H1 (cell line): Measurements from ENCODE around the gene TRAPPC11. TPM values are rescaled to one million over a fixed set of nuclear protein-coding genes. Genes with fewer than 3 reads are reported as not detected.

Experiments
- CTCF ChIA-PET: fragments of 300-600 bp; sonication (Branson Sonifier 250); formaldehyde crosslinking; loops from one replicate; lab custom pipeline; 2021; ENCODE audit not compliant: partially characterized antibody; lab: Charles Lee
- POLR2A ChIA-PET: fragments of 300-600 bp; sonication (Branson Sonifier 250); formaldehyde crosslinking; loops from one replicate; lab custom pipeline; 2021; ENCODE audit warnings: inconsistent platforms; ENCODE audit not compliant: partially characterized antibody; lab: Charles Lee
- DNase-seq, 2 experiments: peaks; one replicate each; pipeline versions ENCODE4 v3.0.0 to v3.0.0-alpha.2; 2010 to 2022; ENCODE audit warnings: low spot score in 2 of 2, low read depth in 1 of 2, mixed read lengths in 1 of 2
- FAIRE-seq: peaks from 2 replicates; lab custom pipeline; 2011; peaks lifted over from hg19 to GRCh38; lab: Jason Lieb, UNC
- H2AFZ ChIP-seq: 2 replicates; pipeline ENCODE4 v1.8.1; 2012; ENCODE audit warnings: low read length, inconsistent platforms
- H2AK5ac ChIP-seq: 2 replicates; pipeline ENCODE4 v1.6.1; 2013; ENCODE audit warnings: low read depth, low read length
- H2BK120ac ChIP-seq: replicated peaks from 2 replicates; pipeline ENCODE3; 2013; ENCODE audit warnings: low read depth, low read length, inconsistent platforms
- H2BK12ac ChIP-seq: 2 replicates; pipeline ENCODE4 v1.6.1; 2013; ENCODE audit warnings: low read depth, low read length
- H2BK15ac ChIP-seq: 2 replicates; pipeline ENCODE4 v1.6.1; 2013; ENCODE audit warnings: low read length
- H2BK20ac ChIP-seq: 2 replicates; pipeline ENCODE4 v1.6.1; 2013; ENCODE audit warnings: low read length
- H2BK5ac ChIP-seq: 2 replicates; pipeline ENCODE4 v1.6.1; 2013; ENCODE audit warnings: low read depth, low read length
- H3K14ac ChIP-seq: 2 replicates; pipeline ENCODE4 v1.6.1; 2013; ENCODE audit warnings: inconsistent platforms; ENCODE audit not compliant: insufficient read length
- H3K18ac ChIP-seq: 2 replicates; pipeline ENCODE4 v1.6.1; 2013; ENCODE audit warnings: low read length; ENCODE audit errors: extremely low read depth
- H3K23ac ChIP-seq: 2 replicates; pipeline ENCODE4 v1.6.1; 2013; ENCODE audit warnings: inconsistent platforms; ENCODE audit not compliant: insufficient read length
- H3K23me2 ChIP-seq: 2 replicates; pipeline ENCODE4 v1.6.1; 2013; ENCODE audit warnings: low read depth, low read length
- H3K27ac ChIP-seq: 2 replicates; pipeline ENCODE4 v1.6.1; 2011; ENCODE audit warnings: low read depth, low read length, inconsistent platforms
- H3K27me3 ChIP-seq, 4 experiments: replicated peaks in 1 of 4; 1 replicate in 1 of 4; 2 replicates in 3 of 4; pipeline versions ENCODE4 v1.6.1 to v1.8.1; 2011 to 2013; ENCODE audit warnings: low read length in 3 of 4, mild to moderate bottlenecking in 3 of 4, inconsistent platforms in 2 of 4, mixed read lengths in 2 of 4, moderate library complexity in 1 of 4; ENCODE audit not compliant: control insufficient read depth in 3 of 4, insufficient read depth in 3 of 4; ENCODE audit errors: extremely low read depth in 1 of 4
- H3K36me3 ChIP-seq, 4 experiments: 2 replicates each; pipeline versions ENCODE4 v1.6.1 to v1.8.1; 2011 to 2013; ENCODE audit warnings: mild to moderate bottlenecking in 4 of 4, low read length in 3 of 4, moderate library complexity in 2 of 4, control low read depth in 1 of 4, inconsistent platforms in 1 of 4; ENCODE audit not compliant: insufficient read depth in 4 of 4, control insufficient read depth in 2 of 4
- H3K4ac ChIP-seq: replicated peaks from 2 replicates; pipeline ENCODE3; 2013; ENCODE audit warnings: low read length, low read depth, mixed read lengths, inconsistent platforms; ENCODE audit not compliant: insufficient read length
- H3K4me1 ChIP-seq, 4 experiments: replicated peaks in 1 of 4; 1 replicate in 1 of 4; 2 replicates in 3 of 4; pipeline versions ENCODE4 v1.6.1 to v1.8.1; 2011 to 2013; ENCODE audit warnings: low read length in 3 of 4, inconsistent platforms in 2 of 4, mixed read lengths in 1 of 4; ENCODE audit not compliant: insufficient read depth in 4 of 4, control insufficient read depth in 3 of 4
- H3K4me2 ChIP-seq, 2 experiments: 2 replicates each; pipeline versions ENCODE4 v1.6.1 to v1.8.1; 2011 to 2013; ENCODE audit warnings: low read depth in 2 of 2, low read length in 2 of 2, control low read depth in 1 of 2, inconsistent platforms in 1 of 2, mild to moderate bottlenecking in 1 of 2; ENCODE audit not compliant: insufficient read depth in 1 of 2
- H3K4me3 ChIP-seq, 4 experiments: fragments of 200-600, 300-600 bp in 1 of 4; sonication (generic), shearing (Covaris generic), sonication (Bioruptor Twin) in 1 of 4; 2 replicates each; pipeline versions ENCODE4 v1.5.1 to v1.8.1; 2011 to 2016; ENCODE audit warnings: low read length in 4 of 4, low read depth in 3 of 4, control low read depth in 2 of 4, inconsistent platforms in 2 of 4, mild to moderate bottlenecking in 2 of 4, mixed read lengths in 1 of 4, moderate library complexity in 1 of 4; ENCODE audit not compliant: insufficient read depth in 2 of 4; ENCODE audit errors: extremely low read depth in 1 of 4
- H3K56ac ChIP-seq: replicated peaks from 2 replicates; pipeline ENCODE3; 2013; ENCODE audit warnings: low read depth, mild to moderate bottlenecking, mixed read lengths, low read length, inconsistent platforms; ENCODE audit not compliant: insufficient read length
- H3K79me1 ChIP-seq: 2 replicates; pipeline ENCODE4 v1.6.1; 2013; ENCODE audit warnings: low read depth, low read length, control low read depth
- H3K79me2 ChIP-seq, 2 experiments: 2 replicates each; pipeline versions ENCODE4 v1.6.1 to v1.8.1; 2012 to 2013; ENCODE audit warnings: low read length in 2 of 2, mild to moderate bottlenecking in 2 of 2, inconsistent platforms in 1 of 2; ENCODE audit not compliant: insufficient read depth in 2 of 2, control insufficient read depth in 1 of 2
- H3K9ac ChIP-seq, 4 experiments: replicated peaks in 1 of 4; 1 replicate in 1 of 4; 2 replicates in 3 of 4; pipeline versions ENCODE4 v1.6.1 to v1.8.1; 2011 to 2013; ENCODE audit warnings: low read depth in 3 of 4, low read length in 3 of 4, control low read depth in 2 of 4, mild to moderate bottlenecking in 2 of 4, moderate library complexity in 2 of 4, inconsistent platforms in 1 of 4; ENCODE audit errors: extremely low read depth in 1 of 4
- H3K9me3 ChIP-seq, 2 experiments: 2 replicates each; pipeline versions ENCODE4 v1.6.1 to v1.8.1; 2012 to 2013; ENCODE audit warnings: mild to moderate bottlenecking in 2 of 2, moderate library complexity in 2 of 2, control low read depth in 1 of 2, inconsistent platforms in 1 of 2, low read depth in 1 of 2, low read length in 1 of 2, mixed read lengths in 1 of 2; ENCODE audit not compliant: insufficient read depth in 2 of 2
- H4K20me1 ChIP-seq, 2 experiments: replicated peaks in 1 of 2; 2 replicates each; pipeline versions ENCODE3 to v1.8.1; 2011 to 2013; ENCODE audit warnings: inconsistent platforms in 2 of 2, low read length in 2 of 2, mild to moderate bottlenecking in 1 of 2; ENCODE audit not compliant: insufficient read depth in 2 of 2, control insufficient read depth in 1 of 2
- H4K5ac ChIP-seq: 2 replicates; pipeline ENCODE4 v1.6.1; 2013; ENCODE audit warnings: low read length, low read depth, mixed read lengths, inconsistent platforms; ENCODE audit not compliant: insufficient read length
- H4K8ac ChIP-seq: 2 replicates; pipeline ENCODE4 v1.8.0; 2013; ENCODE audit warnings: mild to moderate bottlenecking, moderate library complexity, low read length, inconsistent platforms; ENCODE audit not compliant: insufficient read depth; ENCODE audit errors: extremely low read depth
- H4K91ac ChIP-seq: replicated peaks from 2 replicates; pipeline ENCODE3; 2013; ENCODE audit warnings: low read length, mixed read lengths, inconsistent platforms; ENCODE audit not compliant: insufficient read length
- ATF2 ChIP-seq: IDR thresholded peaks from 2 replicates; pipeline ENCODE4 v1.6.1; 2012; ENCODE audit warnings: low read length, inconsistent platforms
- BCL11A ChIP-seq, 2 experiments: IDR thresholded peaks; one replicate each; pipeline ENCODE4 v1.6.1; 2011; ENCODE audit warnings: low read depth in 2 of 2, low read length in 2 of 2, mild to moderate bottlenecking in 2 of 2
- CEBPB ChIP-seq: IDR thresholded peaks from 2 replicates; pipeline ENCODE4 v1.6.1; 2012; ENCODE audit warnings: low read depth, low read length
- EZH2 ChIP-seq: fragments of 200-600 bp; sonication (generic); IDR thresholded peaks from 2 replicates; pipeline ENCODE4 v1.7.1; 2012; ENCODE audit warnings: low read depth, mild to moderate bottlenecking, moderate library complexity, low read length, inconsistent platforms; ENCODE audit not compliant: severe bottlenecking
- KDM1A ChIP-seq: fragments of 200-600, 300-600 bp; sonication (generic); IDR thresholded peaks from 2 replicates; pipeline ENCODE4 v1.7.1; 2016; ENCODE audit warnings: mild to moderate bottlenecking, low read length, borderline replicate concordance
- SRF ChIP-seq: IDR thresholded peaks from 2 replicates; pipeline ENCODE4 v1.6.1; 2011; ENCODE audit warnings: mild to moderate bottlenecking, low read depth, low read length, moderate library complexity
- TAF7 ChIP-seq: optimal IDR thresholded peaks from 2 replicates; pipeline ENCODE3; 2011; ENCODE audit warnings: low read depth, mild to moderate bottlenecking, inconsistent platforms, low read length, moderate library complexity, borderline replicate concordance
- YY1 ChIP-seq: IDR thresholded peaks from 2 replicates; pipeline ENCODE4 v1.6.1; 2011; ENCODE audit warnings: low read depth, mild to moderate bottlenecking, low read length
- WGBS, 2 experiments: shearing (Covaris generic) in 1 of 2; methylation state at CpG; one replicate each; pipeline versions ENCODE4 v1.1.6 to v1.1.7; 2013 to 2015; ENCODE audit warnings: low lambda C conversion rate in 2 of 2, mixed read lengths in 2 of 2, inconsistent platforms in 1 of 2, low coverage in 1 of 2, missing lambda C conversion rate in 1 of 2; ENCODE audit not compliant: insufficient replicate concordance in 2 of 2, insufficient coverage in 1 of 2, insufficient read length in 1 of 2; ENCODE audit errors: extremely low coverage in 1 of 2, missing lambda C conversion rate in 1 of 2; 5-methylcytosine and 5-hydroxymethylcytosine counted together
- polyA plus RNA-seq, 7 experiments: library from polyadenylated mRNA; depleted of rRNA in 3 of 7; stranded (reverse) in 5 of 7; unstranded in 2 of 7; fragments of >200 nt in 5 of 7; fragments of 200-250 nt in 2 of 7; gene quantifications; 1 replicate in 5 of 7; 2 replicates in 1 of 7; 4 replicates in 1 of 7; pipeline versions ENCODE4 v1.2.1 to v1.2.3, GENCODE V29; 2011 to 2013; ENCODE audit warnings: missing spikeins in 2 of 7, mixed read lengths in 2 of 7
- total RNA-seq: library from RNA; stranded (reverse); fragmentation: NEBNext Ultra II Directional; extraction: Animal tissue kit (Norgen Biotek cat#: 25700); gene quantifications from 2 replicates; pipeline ENCODE4 v1.2.1, GENCODE V29; 2021

The TRAPPC11 gene
- total and polyA plus RNA-seq, 2 of the 8 experiments (the other 6 are each of a cell fraction or from before 2014, with no cell fraction given), result 19.2 to 25.9 TPM

GRCh38 chr4:183675625-183676024 is 16.5 kb downstream of the TRAPPC11 start:
- no peaks in the 10 kb centered on the region for H3K79me1 ChIP-seq
- WGBS, 2 experiments, result 92% methylated on average over 4 of the region's 4 CpGs; no CpG with 5 or more reads in 1 of the 2 experiments
- CTCF ChIA-PET, result interaction anchor here (0.6 to 0.7 kb wide), 2 partner anchors 25 to 426 kb away, joined by 3 read pairs; no protein-coding TSS in a partner anchor
- no peaks in the 10 kb centered on the region for H3K9me3 ChIP-seq
- no peak overlapping the region for H2BK20ac ChIP-seq
- H3K4me2 ChIP-seq, result no peak overlapping the region
- no peak overlapping the region for H2BK15ac ChIP-seq
- H2BK12ac ChIP-seq, result no peak overlapping the region
- H3K23me2 ChIP-seq, result no peaks in the 10 kb centered on the region
- no peak overlapping the region for H4K91ac ChIP-seq
- no peaks in the 10 kb centered on the region for H4K20me1 ChIP-seq
- no peak overlapping the region for H3K4me3 ChIP-seq
- H3K18ac ChIP-seq, result no peak overlapping the region
- H3K79me2 ChIP-seq, result no peaks in the 10 kb centered on the region
- H3K9ac ChIP-seq, result no peak overlapping the region
- H3K36me3 ChIP-seq, result peaks cover 0 to 25% (median 7%) of the 10 kb centered on the region in 4 experiments; a peak in 5 of 8 replicates
- no peaks in the 10 kb centered on the region for H3K4me1 ChIP-seq
- no peak overlapping the region for H2BK5ac ChIP-seq
- no peak overlapping the region for H2AFZ ChIP-seq
- H3K14ac ChIP-seq, result no peak overlapping the region
- POLR2A ChIA-PET, result interaction anchor here (0.6 to 0.8 kb wide), 2 partner anchors 11 to 1125 kb away, joined by 3 read pairs; no protein-coding TSS in a partner anchor
- no peak overlapping the region for H3K27ac ChIP-seq
- H3K27me3 ChIP-seq, result peaks cover 0 to 1% (median 0%) of the 10 kb centered on the region in 4 experiments; a peak in 1 of 7 replicates
- H2AK5ac ChIP-seq, result no peak overlapping the region
- no peak overlapping the region for H4K8ac ChIP-seq
- H2BK120ac ChIP-seq, result no peak overlapping the region
- no peak overlapping the region for H3K56ac ChIP-seq
- TF ChIP-seq TAF7, result no peak
- no peak for TF ChIP-seq ATF2
- no peak for TF ChIP-seq BCL11A (IDR thresholded peaks at IDR 0.05; ENCODE audit: low read depth in 2 of 2, low read length in 2 of 2)
- no peak for TF ChIP-seq SRF
- TF ChIP-seq EZH2, result no peak
- TF ChIP-seq CEBPB, result no peak
- no peak for TF ChIP-seq YY1
- TF ChIP-seq KDM1A, result no peak
- DNase-seq (no peak), FAIRE-seq (no peak)
- no peak overlapping the region for H3K4ac ChIP-seq
- no peak overlapping the region for H3K23ac ChIP-seq
- no peak overlapping the region for H4K5ac ChIP-seq
